WTC11 (cell line): Measurements from ENCODE around the gene TAF3.

Source experiments
- ETV6 ChIP-seq: sonication (generic); formaldehyde crosslinking; IDR thresholded peaks from 2 replicates; pipeline ENCODE4 v1.8.1; 2022; ENCODE audit warnings: mild to moderate bottlenecking, missing genetic modification reagents
- FOXK1 ChIP-seq: sonication (generic); formaldehyde crosslinking; IDR thresholded peaks from 2 replicates; pipeline ENCODE4 v1.8.0; 2022; ENCODE audit warnings: mild to moderate bottlenecking, moderate library complexity, missing genetic modification reagents
- JUN ChIP-seq: sonication (generic); formaldehyde crosslinking; IDR thresholded peaks from 2 replicates; pipeline ENCODE4 v1.8.0; 2023; ENCODE audit warnings: mild to moderate bottlenecking, missing genetic modification reagents
- NR2C2 ChIP-seq: sonication (generic); formaldehyde crosslinking; IDR thresholded peaks from 2 replicates; pipeline ENCODE4 v1.8.0; 2022; ENCODE audit warnings: mild to moderate bottlenecking, missing genetic modification reagents
- SMAD3 ChIP-seq: sonication (generic); formaldehyde crosslinking; IDR thresholded peaks from 2 replicates; pipeline ENCODE4 v1.8.0; 2022; ENCODE audit warnings: missing genetic modification reagents, mild to moderate bottlenecking, borderline replicate concordance
- SP1 ChIP-seq: sonication (generic); formaldehyde crosslinking; conservative IDR thresholded peaks from 2 replicates; pipeline ENCODE4 v1.8.1; 2022; ENCODE audit warnings: missing genetic modification reagents
- TF ChIP-seq, protein P1 (sequence below): fragments of 200-600 bp; IDR thresholded peaks from 2 replicates; pipeline ENCODE4 v1.8.0; 2022; ENCODE audit warnings: antibody characterized with exemption
- TF ChIP-seq, protein P2 (sequence below): sonication (generic); formaldehyde crosslinking; IDR thresholded peaks from 2 replicates; pipeline ENCODE4 v1.8.1; 2022; ENCODE audit warnings: missing genetic modification reagents, borderline replicate concordance

DNA sequence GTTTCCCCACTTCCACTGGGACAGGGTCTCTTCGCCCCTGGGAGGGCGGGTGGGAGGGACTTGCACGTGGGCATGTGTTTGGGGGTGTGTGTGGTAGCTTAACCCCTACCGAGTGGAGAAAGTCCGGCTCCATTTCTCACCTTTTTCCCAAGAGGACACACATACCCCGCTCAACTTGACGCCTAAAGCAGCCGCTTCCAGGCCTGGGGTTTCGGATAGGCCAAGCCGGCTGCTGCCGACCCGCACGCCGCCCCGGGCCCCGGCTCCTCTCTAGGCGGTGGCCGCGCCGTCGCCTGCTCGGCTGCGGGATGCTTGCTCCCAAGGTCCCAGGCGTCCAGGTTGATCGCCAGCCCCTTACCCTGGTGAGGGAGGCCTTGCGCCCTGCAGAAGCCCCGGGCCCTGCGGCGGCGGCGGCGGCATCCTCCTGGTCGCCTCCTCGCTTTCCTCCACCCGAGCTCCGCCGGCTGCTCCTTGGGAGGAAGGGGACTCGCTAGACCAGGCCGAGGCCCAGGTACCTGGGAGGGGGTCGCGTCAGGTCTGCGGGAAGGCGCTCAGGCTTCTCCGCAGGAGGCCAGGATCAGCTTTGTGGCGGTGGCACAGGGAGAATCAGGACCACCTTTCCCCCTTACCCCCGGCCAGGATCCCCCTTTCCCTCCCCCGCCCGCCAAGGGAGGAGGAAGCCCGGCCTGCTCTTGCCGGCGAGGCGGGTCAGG is 233.0 kb downstream of the TAF3 start:
- no peak for TF ChIP-seq NR2C2 (CRISPR knock-in tag)
- no peak for TF ChIP-seq FOXK1
- TF ChIP-seq, protein P1, sequence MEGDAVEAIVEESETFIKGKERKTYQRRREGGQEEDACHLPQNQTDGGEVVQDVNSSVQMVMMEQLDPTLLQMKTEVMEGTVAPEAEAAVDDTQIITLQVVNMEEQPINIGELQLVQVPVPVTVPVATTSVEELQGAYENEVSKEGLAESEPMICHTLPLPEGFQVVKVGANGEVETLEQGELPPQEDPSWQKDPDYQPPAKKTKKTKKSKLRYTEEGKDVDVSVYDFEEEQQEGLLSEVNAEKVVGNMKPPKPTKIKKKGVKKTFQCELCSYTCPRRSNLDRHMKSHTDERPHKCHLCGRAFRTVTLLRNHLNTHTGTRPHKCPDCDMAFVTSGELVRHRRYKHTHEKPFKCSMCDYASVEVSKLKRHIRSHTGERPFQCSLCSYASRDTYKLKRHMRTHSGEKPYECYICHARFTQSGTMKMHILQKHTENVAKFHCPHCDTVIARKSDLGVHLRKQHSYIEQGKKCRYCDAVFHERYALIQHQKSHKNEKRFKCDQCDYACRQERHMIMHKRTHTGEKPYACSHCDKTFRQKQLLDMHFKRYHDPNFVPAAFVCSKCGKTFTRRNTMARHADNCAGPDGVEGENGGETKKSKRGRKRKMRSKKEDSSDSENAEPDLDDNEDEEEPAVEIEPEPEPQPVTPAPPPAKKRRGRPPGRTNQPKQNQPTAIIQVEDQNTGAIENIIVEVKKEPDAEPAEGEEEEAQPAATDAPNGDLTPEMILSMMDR: no peak
- TF ChIP-seq JUN (CRISPR knock-in tag): no peak
- no peak for TF ChIP-seq SMAD3 (CRISPR knock-in tag)
- no peak for TF ChIP-seq ETV6 (CRISPR knock-in tag)
- TF ChIP-seq, protein P2, sequence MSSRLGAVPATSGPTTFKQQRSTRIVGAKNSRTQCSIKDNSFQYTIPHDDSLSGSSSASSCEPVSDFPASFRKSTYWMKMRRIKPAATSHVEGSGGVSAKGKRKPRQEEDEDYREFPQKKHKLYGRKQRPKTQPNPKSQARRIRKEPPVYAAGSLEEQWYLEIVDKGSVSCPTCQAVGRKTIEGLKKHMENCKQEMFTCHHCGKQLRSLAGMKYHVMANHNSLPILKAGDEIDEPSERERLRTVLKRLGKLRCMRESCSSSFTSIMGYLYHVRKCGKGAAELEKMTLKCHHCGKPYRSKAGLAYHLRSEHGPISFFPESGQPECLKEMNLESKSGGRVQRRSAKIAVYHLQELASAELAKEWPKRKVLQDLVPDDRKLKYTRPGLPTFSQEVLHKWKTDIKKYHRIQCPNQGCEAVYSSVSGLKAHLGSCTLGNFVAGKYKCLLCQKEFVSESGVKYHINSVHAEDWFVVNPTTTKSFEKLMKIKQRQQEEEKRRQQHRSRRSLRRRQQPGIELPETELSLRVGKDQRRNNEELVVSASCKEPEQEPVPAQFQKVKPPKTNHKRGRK (CRISPR knock-in tag): no peak
- TF ChIP-seq SP1 (CRISPR knock-in tag): no peak
